Posterior cingulate gyrus (tissue), 11 donors: ENCODE measurements around the gene MAGEA1.
"Not testable (repeated sequence)": the region's sequence is repeated elsewhere in the genome, so short reads cannot be mapped to it uniquely, and the experiment has no call there.

Source experiments
- DNase-seq, 10 donors: peaks; one replicate each; pipeline versions ENCODE4 v3.0.0 to v3.0.0-alpha.2; 2020 to 2021; ENCODE audit warnings: mixed read lengths in 3 of 10
- intact Hi-C: fragments of 100-400 bp; cut with DNase I; formaldehyde crosslinking; loops from one replicate; pipeline ENCODE4 v1.15.1; 2023

MAGEA1 gene

GRCh38 chrX:153179131-153179530 lies at the start of gene MAGEA1:
Gene MAGEA1 (plus strand): TSS chrX:153179284. CDS start chrX:153182390, 3,106 bp downstream.
- peak in 1 of 10 donors; percentile 61 for DNase-seq
- intact Hi-C loops, result no loop called here

GRCh38 chrX:153132924-153133323 lies 46.2 kb upstream of the MAGEA1 start:
- intact Hi-C loops, DNase-seq: not testable (repeated sequence)

GRCh38 chrX:153139074-153139473 lies 40.0 kb upstream of the MAGEA1 start:
- intact Hi-C loops, DNase-seq: not testable (repeated sequence)

- intact Hi-C loops, result not testable (repeated sequence)
Observed at GRCh38 chrX:153146288-153146687, 32.8 kb upstream of the MAGEA1 start.

GRCh38 chrX:153153516-153153915 lies 25.6 kb upstream of the MAGEA1 start:
- DNase-seq, result no peak
- intact Hi-C loops, result no loop called here

More at GRCh38 chrX:153146288-153146687, 32.8 kb upstream of the MAGEA1 start:
- DNase-seq, result not testable (repeated sequence)

- no peak for DNase-seq
- intact Hi-C loops, result no loop called here
Observed at GRCh38 chrX:153157450-153157849, 21.6 kb upstream of the MAGEA1 start.

GRCh38 chrX:153158319-153158718 lies 20.8 kb upstream of the MAGEA1 start:
- intact Hi-C loops, result no loop called here
- peak in 1 of 10 donors; percentile 20 for DNase-seq

GRCh38 chrX:153161952-153162351 lies 17.1 kb upstream of the MAGEA1 start:
- intact Hi-C loops, result no loop called here
- no peak for DNase-seq

GRCh38 chrX:153164733-153165132 lies 14.4 kb upstream of the MAGEA1 start:
- no peak for DNase-seq
- intact Hi-C loops, result no loop called here

GRCh38 chrX:153168423-153168822 lies 10.7 kb upstream of the MAGEA1 start:
- DNase-seq, intact Hi-C loops: not testable (repeated sequence)

GRCh38 chrX:153181822-153182221 lies 2.7 kb downstream of the MAGEA1 start:
- DNase-seq, result peak in 2 of 10 donors; percentile 55 to 56

GRCh38 chrX:153184787-153185186 lies 5.7 kb downstream of the MAGEA1 start:
- DNase-seq, result peak in 1 of 10 donors; percentile 55

More at GRCh38 chrX:153181822-153182221, 2.7 kb downstream of the MAGEA1 start:
- intact Hi-C loops, result no loop called here

GRCh38 chrX:153190381-153190780 lies 11.3 kb downstream of the MAGEA1 start:
- DNase-seq, result no peak

More at GRCh38 chrX:153184787-153185186, 5.7 kb downstream of the MAGEA1 start:
- intact Hi-C loops, result no loop called here

GRCh38 chrX:153200462-153200861 lies 21.4 kb downstream of the MAGEA1 start:
- no peak for DNase-seq
- intact Hi-C loops, result no loop called here

More at GRCh38 chrX:153190381-153190780, 11.3 kb downstream of the MAGEA1 start:
- intact Hi-C loops, result no loop called here

GRCh38 chrX:153206425-153207046 lies 27.5 kb downstream of the MAGEA1 start:
- intact Hi-C loops, result no loop called here
- no peak for DNase-seq

- intact Hi-C loops, result no loop called here
- DNase-seq, result no peak
Observed at GRCh38 chrX:153209347-153209746, 30.3 kb downstream of the MAGEA1 start.

- no peak for DNase-seq
- intact Hi-C loops, result no loop called here
Observed at GRCh38 chrX:153214934-153215333, 35.9 kb downstream of the MAGEA1 start.

- intact Hi-C loops, result no loop called here
- no peak for DNase-seq
Observed at GRCh38 chrX:153216926-153217325, 37.8 kb downstream of the MAGEA1 start.

GRCh38 chrX:153225438-153226098 lies 46.5 kb downstream of the MAGEA1 start:
- intact Hi-C loops, result no loop called here

GRCh38 chrX:153226344-153227185 lies 47.5 kb downstream of the MAGEA1 start:
- intact Hi-C loops, result no loop called here

More at GRCh38 chrX:153225438-153226098, 46.5 kb downstream of the MAGEA1 start:
- DNase-seq, result peak in 1 of 10 donors; percentile 55

More at GRCh38 chrX:153226344-153227185, 47.5 kb downstream of the MAGEA1 start:
- no peak for DNase-seq
